ENCODE data around the gene TPD52L2.

TPD52L2 gene

DNA sequence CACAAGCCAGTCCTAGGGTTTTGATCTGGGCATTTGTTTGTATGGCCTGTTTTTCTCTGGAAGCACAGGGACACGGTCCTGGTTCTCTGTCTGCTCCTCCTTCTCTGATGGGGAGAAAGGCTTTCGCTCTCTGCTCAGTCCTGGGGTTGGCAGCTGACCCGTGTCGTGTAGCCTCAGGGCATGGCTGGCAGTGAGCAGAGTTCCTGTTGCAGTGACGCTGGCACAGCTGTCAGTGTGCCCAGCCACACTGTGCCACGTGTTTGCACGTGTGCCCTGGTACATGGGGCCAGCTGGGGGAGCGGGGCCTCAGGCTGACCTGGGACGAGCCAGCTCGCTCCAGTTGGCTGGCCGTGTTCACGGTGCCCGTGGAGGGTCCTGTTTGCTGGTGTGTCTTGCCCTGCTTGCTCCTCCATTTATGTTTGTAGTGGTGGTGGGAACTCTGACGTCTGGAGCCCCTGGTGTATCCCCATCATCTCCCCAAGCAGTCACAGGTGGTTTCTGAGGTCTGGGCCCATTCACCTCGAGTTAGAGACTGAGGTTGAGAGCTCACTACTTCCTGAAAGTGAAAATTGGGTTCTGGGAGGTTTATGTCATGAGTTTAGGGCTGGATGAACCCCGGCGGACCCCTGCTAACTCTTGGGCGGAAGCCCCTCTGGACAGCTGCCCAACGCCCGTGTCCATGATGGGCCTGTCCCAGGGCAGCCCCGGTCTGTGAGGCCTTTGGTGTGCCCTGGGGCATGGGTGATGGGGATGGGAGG lies 19.6 kb downstream of the TPD52L2 start:
- H3K36me3 ChIP-seq (ENCODE audit: control insufficient read depth, insufficient read depth, low read length, severe bottlenecking), result peaks cover 73% of the 10 kb centered on the region
- H3K9ac ChIP-seq (ENCODE audit: low read length), result no peak overlapping the region
- no peak for DNase-seq (ENCODE audit: low read depth)
- H3K27me3 ChIP-seq (replicated peaks; ENCODE audit: control insufficient read depth, insufficient read depth, low read length), result no peaks in the 10 kb centered on the region
- no peak overlapping the region for H3K4me3 ChIP-seq (ENCODE audit: low read length)
- H3K4me1 ChIP-seq (ENCODE audit: control insufficient read depth, insufficient read depth, low read length), result peaks cover 10% of the 10 kb centered on the region
- H3K9me3 ChIP-seq (ENCODE audit: control insufficient read depth, low read length), result no peaks in the 10 kb centered on the region

DNA sequence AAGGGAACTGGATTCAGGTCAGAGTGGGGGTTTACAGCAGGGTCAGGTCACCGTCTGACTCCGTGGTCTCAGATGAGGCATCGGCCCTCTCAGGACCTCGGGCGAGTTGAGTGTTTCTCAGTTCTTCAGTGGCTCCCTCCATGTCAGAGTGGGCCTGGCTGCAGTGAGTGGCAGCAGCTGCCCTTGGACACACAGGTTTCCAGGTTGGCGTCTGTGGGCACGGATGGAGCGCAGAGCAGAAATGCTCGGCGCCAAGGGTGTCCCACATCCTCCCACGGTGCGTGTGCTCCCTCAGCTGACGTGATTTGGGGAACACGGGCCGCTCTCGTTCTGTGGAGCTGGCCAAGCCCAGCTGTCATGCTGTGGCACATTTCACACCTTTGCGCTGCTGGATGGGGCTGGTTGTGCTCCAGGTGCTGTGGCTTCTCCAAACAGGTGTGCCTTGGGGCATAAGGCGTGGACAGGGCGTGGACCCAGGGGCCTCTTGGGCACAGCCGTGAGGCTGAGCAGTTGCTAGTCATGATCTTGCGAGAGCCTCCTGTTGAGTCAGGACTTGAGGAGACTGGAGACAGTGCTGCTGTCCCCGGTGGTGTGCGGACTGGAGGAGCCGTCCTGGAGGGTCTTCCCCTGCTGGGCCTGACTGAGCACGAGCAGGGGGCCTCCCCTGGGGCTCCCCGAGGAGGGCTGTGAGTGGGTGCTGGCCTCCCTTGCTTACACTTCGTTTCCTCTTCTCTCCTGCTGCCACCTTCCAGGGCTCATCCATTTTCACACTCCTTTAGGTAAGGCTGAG lies 20.4 kb downstream of the TPD52L2 start:
- no peaks in the 10 kb centered on the region for H3K27me3 ChIP-seq (replicated peaks; ENCODE audit: control insufficient read depth, insufficient read depth, low read length)
- H3K36me3 ChIP-seq (ENCODE audit: control insufficient read depth, insufficient read depth, low read length, severe bottlenecking), result peaks cover 81% of the 10 kb centered on the region
- H3K4me1 ChIP-seq (ENCODE audit: control insufficient read depth, insufficient read depth, low read length), result peaks cover 16% of the 10 kb centered on the region
- DNase-seq (ENCODE audit: low read depth), result no peak
- no peaks in the 10 kb centered on the region for H3K9me3 ChIP-seq (ENCODE audit: control insufficient read depth, low read length)
- H3K9ac ChIP-seq (ENCODE audit: low read length), result no peak overlapping the region
- no peak overlapping the region for H3K4me3 ChIP-seq (ENCODE audit: low read length)

DNA sequence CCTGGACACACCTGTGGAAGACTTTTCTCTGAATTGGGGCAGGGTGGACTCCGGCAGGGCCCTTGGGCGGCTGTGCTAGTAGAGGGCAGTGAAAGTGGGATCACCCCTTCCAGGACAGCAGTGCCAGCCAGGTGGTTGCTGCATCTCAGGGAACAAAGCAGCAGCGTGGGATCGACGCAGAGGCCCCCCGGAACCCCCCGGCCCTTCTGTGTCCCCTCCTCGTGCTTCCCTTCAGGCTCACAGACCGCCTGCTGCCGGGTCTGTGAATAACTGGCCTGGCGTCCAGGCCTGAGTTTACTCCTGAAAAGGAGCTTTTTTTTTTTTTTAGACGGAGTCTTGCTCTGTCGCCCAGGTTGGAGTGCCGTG lies 21.0 kb downstream of the TPD52L2 start:
- Histone ChIP-seq H3K4me1 (ENCODE audit: control insufficient read depth, insufficient read depth, low read length) (peaks cover 16% of the 10 kb centered on the region), H3K9me3 (ENCODE audit: control insufficient read depth, low read length) (no peaks in the 10 kb centered on the region), H3K4me3 (ENCODE audit: low read length) (no peak overlapping the region), H3K9ac (ENCODE audit: low read length) (no peak overlapping the region), H3K27me3 (replicated peaks; ENCODE audit: control insufficient read depth, insufficient read depth, low read length) (no peaks in the 10 kb centered on the region), H3K36me3 (ENCODE audit: control insufficient read depth, insufficient read depth, low read length, severe bottlenecking) (peaks cover 83% of the 10 kb centered on the region)
- DNase-seq (ENCODE audit: low read depth), result no peak

DNA sequence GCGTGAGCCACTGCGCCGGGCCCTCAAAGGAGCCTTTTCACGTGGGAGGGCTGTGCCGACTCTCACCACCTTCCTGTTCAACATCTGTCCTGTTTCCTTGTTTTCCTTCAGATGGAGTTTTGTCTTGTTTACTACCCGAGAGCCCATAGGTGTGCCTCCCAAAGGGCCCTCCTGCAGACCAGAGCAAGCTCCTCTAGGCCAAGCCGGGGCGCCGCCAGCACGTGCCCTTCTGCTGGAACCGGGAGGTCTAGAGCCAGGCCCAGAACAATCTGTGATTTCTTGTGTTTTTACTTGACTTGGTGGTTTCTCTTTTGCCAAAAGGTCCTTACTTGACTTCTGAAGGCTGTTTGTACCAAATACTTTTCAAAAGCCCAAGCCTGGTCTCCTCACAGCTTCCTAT lies 21.9 kb downstream of the TPD52L2 start:
- Histone ChIP-seq H3K9me3 (ENCODE audit: control insufficient read depth, low read length) (no peaks in the 10 kb centered on the region), H3K27me3 (replicated peaks; ENCODE audit: control insufficient read depth, insufficient read depth, low read length) (no peaks in the 10 kb centered on the region), H3K9ac (ENCODE audit: low read length) (no peak overlapping the region), H3K36me3 (ENCODE audit: control insufficient read depth, insufficient read depth, low read length, severe bottlenecking) (peaks cover 83% of the 10 kb centered on the region), H3K4me3 (ENCODE audit: low read length) (no peak overlapping the region), H3K4me1 (ENCODE audit: control insufficient read depth, insufficient read depth, low read length) (peaks cover 16% of the 10 kb centered on the region)
- DNase-seq (ENCODE audit: low read depth), result no peak

DNA sequence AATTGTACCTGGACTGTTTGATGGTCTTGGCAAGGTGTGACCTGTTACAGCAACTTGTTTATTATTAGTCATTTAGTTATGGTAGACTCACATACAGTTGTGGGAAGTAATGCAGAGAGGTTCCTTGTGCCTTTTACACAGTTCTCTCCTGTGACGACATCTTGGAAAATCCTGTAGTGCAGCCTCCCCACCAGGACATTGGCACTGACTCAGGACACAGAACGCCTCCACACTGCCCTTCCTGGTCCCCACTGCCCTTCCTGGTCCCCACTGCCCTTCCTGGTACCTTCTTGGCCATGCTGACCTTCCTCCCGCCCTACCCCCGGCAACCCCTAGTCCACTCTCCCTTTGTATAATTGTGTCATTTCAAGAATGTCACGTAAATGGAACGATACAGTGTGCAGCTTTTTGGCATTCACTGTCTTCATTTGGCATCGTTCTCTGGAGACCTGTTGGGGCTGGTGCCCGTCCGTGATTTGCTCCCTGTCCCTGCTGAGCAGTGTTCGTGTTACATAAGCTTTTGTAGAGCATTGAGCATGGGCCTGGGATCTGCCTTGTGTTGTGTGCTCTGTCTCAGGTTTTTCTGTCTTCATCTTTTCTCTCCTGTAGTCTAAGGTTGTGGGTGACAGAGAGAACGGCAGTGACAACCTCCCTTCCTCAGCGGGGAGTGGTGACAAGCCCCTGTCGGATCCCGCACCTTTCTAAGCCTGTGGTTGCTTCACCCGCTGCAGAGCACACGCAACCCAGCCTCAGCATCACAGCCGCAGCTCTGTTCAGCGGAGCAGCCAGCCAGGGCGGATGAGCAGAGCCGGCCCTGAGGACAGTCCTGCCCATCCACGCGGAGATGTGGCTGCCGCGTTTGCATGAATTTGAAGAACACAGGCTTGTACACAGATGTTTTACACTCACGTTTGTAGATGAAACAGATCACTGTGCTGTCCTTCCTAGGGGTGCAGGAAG lies 24.5 kb downstream of the TPD52L2 start:
- Histone ChIP-seq H3K36me3 (ENCODE audit: control insufficient read depth, insufficient read depth, low read length, severe bottlenecking) (peaks cover 60% of the 10 kb centered on the region), H3K27me3 (replicated peaks; ENCODE audit: control insufficient read depth, insufficient read depth, low read length) (no peaks in the 10 kb centered on the region), H3K9me3 (ENCODE audit: control insufficient read depth, low read length) (no peaks in the 10 kb centered on the region), H3K9ac (ENCODE audit: low read length) (peak overlapping the region; percentile 16), H3K4me1 (ENCODE audit: control insufficient read depth, insufficient read depth, low read length) (peaks cover 24% of the 10 kb centered on the region), H3K4me3 (ENCODE audit: low read length) (no peak overlapping the region)
- DNase-seq (ENCODE audit: low read depth), result no peak

DNA sequence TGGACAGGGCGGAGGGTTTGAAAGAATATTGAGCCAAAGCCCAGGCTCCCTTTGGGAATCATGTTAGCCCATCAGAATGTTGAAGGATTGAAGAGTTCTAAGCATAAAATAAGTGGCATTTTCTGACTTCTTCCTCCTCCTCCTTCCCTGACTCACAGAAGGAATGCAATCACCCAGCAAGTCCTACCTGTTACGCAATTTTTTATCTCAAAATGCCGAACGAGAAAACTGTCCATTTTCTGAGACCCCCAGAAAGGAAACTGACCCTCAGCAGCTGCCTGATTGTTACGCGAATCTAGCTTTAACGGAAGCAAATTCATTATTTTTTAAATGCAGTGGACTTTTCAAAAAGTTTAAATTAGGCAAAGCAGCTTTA lies 25.1 kb downstream of the TPD52L2 start:
- Histone ChIP-seq H3K4me3 (ENCODE audit: low read length) (no peak overlapping the region), H3K4me1 (ENCODE audit: control insufficient read depth, insufficient read depth, low read length) (peaks cover 24% of the 10 kb centered on the region), H3K36me3 (ENCODE audit: control insufficient read depth, insufficient read depth, low read length, severe bottlenecking) (peaks cover 53% of the 10 kb centered on the region), H3K9me3 (ENCODE audit: control insufficient read depth, low read length) (no peaks in the 10 kb centered on the region), H3K9ac (ENCODE audit: low read length) (peak overlapping the region; percentile 16), H3K27me3 (replicated peaks; ENCODE audit: control insufficient read depth, insufficient read depth, low read length) (no peaks in the 10 kb centered on the region)
- no peak for DNase-seq (ENCODE audit: low read depth)

DNA sequence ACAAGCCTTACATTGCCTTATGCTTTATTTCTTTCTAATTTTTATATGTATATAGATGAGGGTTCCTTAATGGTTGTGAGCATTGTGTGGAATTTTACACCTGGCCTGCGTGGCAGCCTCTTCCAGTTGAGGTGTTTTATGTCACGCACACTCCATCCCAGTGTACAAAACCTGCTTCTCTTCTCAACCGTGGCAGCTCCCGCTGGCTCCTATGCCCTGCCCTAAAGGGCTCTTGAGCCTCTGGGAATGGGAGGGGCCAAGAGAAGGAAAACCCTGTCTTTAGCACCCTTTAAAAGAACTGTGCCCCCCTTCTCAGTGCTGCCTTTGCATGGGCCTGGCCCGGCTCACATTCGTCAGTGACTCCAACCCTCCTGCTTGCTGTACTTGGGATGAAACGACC lies 25.5 kb downstream of the TPD52L2 start:
- peaks cover 49% of the 10 kb centered on the region for H3K36me3 ChIP-seq (ENCODE audit: control insufficient read depth, insufficient read depth, low read length, severe bottlenecking)
- peaks cover 24% of the 10 kb centered on the region for H3K4me1 ChIP-seq (ENCODE audit: control insufficient read depth, insufficient read depth, low read length)
- no peaks in the 10 kb centered on the region for H3K27me3 ChIP-seq (replicated peaks; ENCODE audit: control insufficient read depth, insufficient read depth, low read length)
- no peak overlapping the region for H3K9ac ChIP-seq (ENCODE audit: low read length)
- H3K4me3 ChIP-seq (ENCODE audit: low read length), result no peak overlapping the region
- no peaks in the 10 kb centered on the region for H3K9me3 ChIP-seq (ENCODE audit: control insufficient read depth, low read length)
- no peak for DNase-seq (ENCODE audit: low read depth)

DNA sequence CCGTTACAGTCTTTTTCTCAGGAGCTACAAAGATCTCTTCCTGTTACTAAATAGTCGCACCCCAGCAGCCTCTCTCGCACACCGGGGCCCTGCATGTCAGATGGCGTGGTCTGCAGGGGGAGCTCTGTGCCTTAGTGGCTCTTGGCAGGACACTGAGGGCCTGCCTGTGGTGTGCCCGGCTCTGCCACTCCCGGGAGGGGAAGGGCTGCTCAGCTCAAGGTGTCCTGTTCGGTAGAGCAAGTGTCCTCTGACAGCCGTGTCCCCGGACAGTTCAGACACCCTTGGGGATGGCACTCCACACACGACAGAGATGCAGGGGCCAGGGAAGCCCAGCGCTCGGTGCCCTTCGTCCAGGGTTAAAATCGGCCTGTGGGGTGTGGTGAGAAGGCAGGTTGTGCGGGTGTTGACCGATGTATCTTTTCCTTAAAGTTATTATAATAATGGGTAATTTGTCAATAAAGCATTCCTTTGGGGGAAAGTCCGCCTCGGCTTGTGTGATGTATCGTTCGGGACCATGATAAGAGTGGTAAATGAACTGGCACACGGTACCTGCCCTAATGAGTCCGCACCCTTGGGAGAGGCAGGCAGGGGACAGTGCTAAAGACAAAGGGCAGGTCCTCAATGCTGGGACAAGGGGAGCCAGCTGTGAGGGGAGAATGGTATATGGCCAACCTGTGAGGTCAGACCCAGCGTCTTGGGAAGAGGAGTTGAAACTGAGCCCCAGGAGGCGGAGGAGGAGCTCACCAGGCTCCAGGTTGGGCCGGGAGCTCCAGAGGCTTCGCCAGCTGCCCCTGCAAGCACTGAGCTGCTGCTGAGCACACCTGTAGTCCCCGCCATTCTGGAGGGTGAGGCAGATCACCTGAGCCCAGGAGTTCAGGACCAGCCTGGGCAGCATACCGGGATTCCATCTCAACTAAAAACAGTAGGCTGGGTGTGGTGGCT lies 26.3 kb downstream of the TPD52L2 start:
- Histone ChIP-seq H3K4me3 (ENCODE audit: low read length) (no peak overlapping the region), H3K36me3 (ENCODE audit: control insufficient read depth, insufficient read depth, low read length, severe bottlenecking) (peaks cover 47% of the 10 kb centered on the region), H3K27me3 (replicated peaks; ENCODE audit: control insufficient read depth, insufficient read depth, low read length) (no peaks in the 10 kb centered on the region), H3K4me1 (ENCODE audit: control insufficient read depth, insufficient read depth, low read length) (peaks cover 25% of the 10 kb centered on the region), H3K9me3 (ENCODE audit: control insufficient read depth, low read length) (no peaks in the 10 kb centered on the region), H3K9ac (ENCODE audit: low read length) (no peak overlapping the region)
- no peak for DNase-seq (ENCODE audit: low read depth)

DNA sequence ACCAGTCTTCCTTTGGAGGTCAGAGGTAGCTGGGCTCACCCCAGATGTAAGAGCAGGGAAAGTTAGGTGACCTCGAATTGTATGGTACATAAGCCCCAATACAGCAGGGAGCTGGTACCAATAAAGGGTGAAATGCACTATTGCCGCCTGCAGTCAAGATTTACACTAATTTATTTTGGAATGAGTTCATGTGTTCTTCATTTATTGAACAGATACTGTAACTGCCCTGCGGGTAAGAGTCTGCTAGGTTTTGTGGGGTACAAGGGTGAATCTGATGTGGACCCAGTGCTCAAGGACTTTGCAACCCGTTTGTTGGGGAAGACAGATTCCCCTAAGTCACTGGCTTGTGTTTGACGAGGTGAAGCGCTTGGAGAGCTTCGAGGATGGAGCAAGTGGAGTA lies 27.3 kb downstream of the TPD52L2 start:
- no peak overlapping the region for H3K4me3 ChIP-seq (ENCODE audit: low read length)
- no peaks in the 10 kb centered on the region for H3K27me3 ChIP-seq (replicated peaks; ENCODE audit: control insufficient read depth, insufficient read depth, low read length)
- peaks cover 33% of the 10 kb centered on the region for H3K4me1 ChIP-seq (ENCODE audit: control insufficient read depth, insufficient read depth, low read length)
- H3K9me3 ChIP-seq (ENCODE audit: control insufficient read depth, low read length), result no peaks in the 10 kb centered on the region
- peaks cover 40% of the 10 kb centered on the region for H3K36me3 ChIP-seq (ENCODE audit: control insufficient read depth, insufficient read depth, low read length, severe bottlenecking)
- DNase-seq (ENCODE audit: low read depth), result no peak
- no peak overlapping the region for H3K9ac ChIP-seq (ENCODE audit: low read length)

DNA sequence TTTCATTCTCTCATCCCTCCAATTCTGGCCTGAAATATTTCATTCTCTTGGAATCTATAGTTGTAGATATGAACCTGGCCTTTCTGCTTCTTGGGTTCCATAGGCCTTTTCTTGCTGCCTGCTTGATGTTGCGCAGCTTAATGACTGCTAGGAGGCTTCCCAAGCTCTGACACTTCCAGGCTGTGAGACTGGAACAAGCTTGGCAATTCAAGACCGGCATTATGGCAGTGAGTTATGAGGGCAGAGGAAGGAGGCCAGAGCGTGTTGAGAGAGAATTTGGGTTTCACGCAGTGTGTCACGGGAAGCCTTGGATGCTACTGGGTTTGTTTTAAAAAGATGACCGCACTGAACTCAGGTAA lies 28.9 kb downstream of the TPD52L2 start:
- peak overlapping the region; percentile 78 for H3K9ac ChIP-seq (ENCODE audit: low read length)
- H3K36me3 ChIP-seq (ENCODE audit: control insufficient read depth, insufficient read depth, low read length, severe bottlenecking), result peaks cover 34% of the 10 kb centered on the region
- DNase-seq (ENCODE audit: low read depth), result peak; percentile 9
- H3K27me3 ChIP-seq (replicated peaks; ENCODE audit: control insufficient read depth, insufficient read depth, low read length), result no peaks in the 10 kb centered on the region
- no peaks in the 10 kb centered on the region for H3K9me3 ChIP-seq (ENCODE audit: control insufficient read depth, low read length)
- peaks cover 35% of the 10 kb centered on the region for H3K4me1 ChIP-seq (ENCODE audit: control insufficient read depth, insufficient read depth, low read length)
- peak overlapping the region; percentile 85 for H3K4me3 ChIP-seq (ENCODE audit: low read length)
